PC-9 (cell line): ENCODE measurements around the gene SCARB1.

ENCODE experiments used
- CTCF ChIP-seq: fragments of 200-600 bp; sonication (generic); conservative IDR thresholded peaks from 2 replicates; pipeline ENCODE4 v1.6.1; 2017; ENCODE audit warnings: mixed run types, antibody characterized with exemption, mild to moderate bottlenecking, moderate library complexity
- EZH2 ChIP-seq: fragments of 200-600 bp; sonication (generic); IDR thresholded peaks from 2 replicates; pipeline ENCODE4 v1.8.0; 2017; ENCODE audit warnings: antibody characterized with exemption, low read depth

GRCh38 chr12:124898200-124898922 is 34.7 kb upstream of the SCARB1 start:
- peak; percentile 79 for TF ChIP-seq CTCF
- no peak for TF ChIP-seq EZH2
